ENCODE data around the gene AIG1.

AIG1 gene

GRCh38 chr6:143191361-143191760 is 130.7 kb downstream of the AIG1 start:
- DNase-seq (ENCODE audit: low spot score): no peak
- TF ChIP-seq CTCF (IDR thresholded peaks at IDR 0.05; ENCODE audit: extremely low read depth, insufficient read depth, missing control alignments): no peak
- in situ Hi-C loops (cut with MboI; ENCODE audit: low pct_unique_long_range_greater_than_20kb, low sequenced_read_pairs, unreplicated experiment): no loop called here

GRCh38 chr6:143192766-143193165 is 132.1 kb downstream of the AIG1 start:
- TF ChIP-seq CTCF (IDR thresholded peaks at IDR 0.05; ENCODE audit: extremely low read depth, insufficient read depth, missing control alignments): no peak
- in situ Hi-C loops (cut with MboI; ENCODE audit: low pct_unique_long_range_greater_than_20kb, low sequenced_read_pairs, unreplicated experiment): no loop called here
- no peak for DNase-seq (ENCODE audit: low spot score)

GRCh38 chr6:143193571-143194094 is 132.9 kb downstream of the AIG1 start:
- TF ChIP-seq CTCF (IDR thresholded peaks at IDR 0.05; ENCODE audit: extremely low read depth, insufficient read depth, missing control alignments): no peak
- DNase-seq (ENCODE audit: low spot score): no peak
- in situ Hi-C loops (cut with MboI; ENCODE audit: low pct_unique_long_range_greater_than_20kb, low sequenced_read_pairs, unreplicated experiment): no loop called here

DNA sequence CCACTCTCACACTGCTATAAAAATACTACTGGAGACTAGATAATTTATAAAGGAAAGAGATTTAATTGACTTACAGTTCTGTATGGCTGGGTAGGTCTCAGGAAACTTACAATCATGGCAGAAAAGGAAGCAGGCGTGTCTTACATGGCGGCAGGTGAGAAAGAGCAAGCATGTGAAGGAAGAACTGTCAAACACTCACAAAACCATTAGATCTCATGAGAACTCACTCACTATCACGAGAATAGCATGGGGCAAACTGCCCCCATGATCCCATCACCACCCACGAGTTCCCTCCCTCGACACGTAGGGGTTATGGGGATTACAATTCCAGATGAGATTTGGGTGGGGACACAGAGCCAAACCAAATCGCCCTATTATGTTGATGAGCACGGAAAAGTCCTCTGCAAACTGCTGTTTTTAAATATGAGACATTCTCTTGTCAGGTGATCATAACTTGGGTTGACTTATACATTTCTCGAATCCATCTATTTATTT is 133.5 kb downstream of the AIG1 start:
- no peak for DNase-seq (ENCODE audit: low spot score)
- in situ Hi-C loops (cut with MboI; ENCODE audit: low pct_unique_long_range_greater_than_20kb, low sequenced_read_pairs, unreplicated experiment): no loop called here
- TF ChIP-seq CTCF (IDR thresholded peaks at IDR 0.05; ENCODE audit: extremely low read depth, insufficient read depth, missing control alignments): no peak

DNA sequence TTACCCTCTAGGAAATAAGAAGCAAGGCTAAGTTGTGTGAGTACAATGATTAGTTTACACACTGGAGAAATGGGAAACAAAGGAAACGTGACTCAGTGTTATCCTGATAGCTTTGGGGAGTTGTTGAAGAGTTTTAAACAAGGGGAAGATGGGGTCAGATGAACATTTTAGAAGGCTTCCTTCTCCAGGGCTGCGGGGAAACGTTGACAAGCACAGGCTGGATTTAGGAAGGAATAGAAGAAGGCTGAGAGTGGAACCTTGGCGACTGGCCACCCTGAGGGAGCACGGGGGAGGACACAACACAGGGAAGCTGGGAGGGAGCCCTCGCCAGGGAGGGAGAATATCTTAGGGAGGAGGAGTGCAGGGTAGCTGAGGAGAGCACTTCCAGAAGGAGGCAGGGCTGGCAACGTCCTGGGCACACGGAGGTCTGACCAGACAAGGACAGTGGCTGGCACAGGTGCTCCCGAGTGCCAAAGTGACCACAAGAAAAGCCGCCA is 134.7 kb downstream of the AIG1 start:
- no peak for DNase-seq (ENCODE audit: low spot score)
- TF ChIP-seq CTCF (IDR thresholded peaks at IDR 0.05; ENCODE audit: extremely low read depth, insufficient read depth, missing control alignments): no peak
- in situ Hi-C loops (cut with MboI; ENCODE audit: low pct_unique_long_range_greater_than_20kb, low sequenced_read_pairs, unreplicated experiment): no loop called here

DNA sequence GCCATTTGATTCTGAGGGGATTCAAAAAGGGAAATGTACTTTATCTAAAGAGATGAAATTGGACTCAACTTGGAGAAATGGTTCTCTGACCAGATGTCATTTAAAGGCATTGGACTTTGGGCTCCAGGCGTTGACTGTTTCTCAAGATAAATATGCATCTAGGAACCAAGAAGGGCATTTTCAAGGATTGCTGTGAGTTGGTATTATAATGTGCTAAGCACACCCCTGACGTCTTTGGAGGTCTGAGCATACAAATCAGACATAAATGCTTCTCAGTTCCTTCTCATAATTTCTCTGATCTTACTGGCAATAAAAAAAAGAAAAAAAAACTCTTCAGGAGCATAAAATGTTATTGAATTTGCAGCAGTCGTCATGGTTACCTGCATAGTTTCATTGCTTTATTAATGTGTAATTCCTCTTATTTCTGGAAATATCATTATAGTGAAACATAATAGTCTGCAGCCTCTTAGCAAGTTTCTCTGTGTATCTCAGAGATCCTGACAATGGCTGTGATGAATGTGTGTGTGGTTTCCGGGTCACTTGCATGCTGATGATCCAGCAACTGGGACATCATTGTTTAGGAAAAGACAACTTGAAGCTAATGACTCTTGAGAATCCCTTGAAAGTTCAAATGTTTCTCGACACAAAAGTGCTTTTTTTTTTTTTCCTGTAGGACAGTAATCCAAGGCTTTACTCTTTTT is 136.0 kb downstream of the AIG1 start:
- DNase-seq (ENCODE audit: low spot score): no peak
- no peak for TF ChIP-seq CTCF (IDR thresholded peaks at IDR 0.05; ENCODE audit: extremely low read depth, insufficient read depth, missing control alignments)
- in situ Hi-C loops (cut with MboI; ENCODE audit: low pct_unique_long_range_greater_than_20kb, low sequenced_read_pairs, unreplicated experiment): no loop called here
